SK-N-MC (cell line): ENCODE data around the gene ARVCF.

Experiments used
- EZH2 ChIP-seq: fragments of 200-600 bp; sonication (generic); IDR thresholded peaks from one replicate; pipeline ENCODE4 v1.6.1; 2017; ENCODE audit warnings: antibody characterized with exemption
- FOXP2 ChIP-seq: optimal IDR thresholded peaks from 2 replicates; pipeline ENCODE3; 2011; ENCODE audit warnings: mild to moderate bottlenecking, moderate library complexity; ENCODE audit not compliant: insufficient read depth; ENCODE audit errors: extremely low read length, control extremely low read depth
- POLR2AphosphoS5 ChIP-seq: IDR thresholded peaks from 2 replicates; pipeline ENCODE4 v1.6.1; 2012; ENCODE audit warnings: mild to moderate bottlenecking, low read depth, low read length, borderline replicate concordance

DNA sequence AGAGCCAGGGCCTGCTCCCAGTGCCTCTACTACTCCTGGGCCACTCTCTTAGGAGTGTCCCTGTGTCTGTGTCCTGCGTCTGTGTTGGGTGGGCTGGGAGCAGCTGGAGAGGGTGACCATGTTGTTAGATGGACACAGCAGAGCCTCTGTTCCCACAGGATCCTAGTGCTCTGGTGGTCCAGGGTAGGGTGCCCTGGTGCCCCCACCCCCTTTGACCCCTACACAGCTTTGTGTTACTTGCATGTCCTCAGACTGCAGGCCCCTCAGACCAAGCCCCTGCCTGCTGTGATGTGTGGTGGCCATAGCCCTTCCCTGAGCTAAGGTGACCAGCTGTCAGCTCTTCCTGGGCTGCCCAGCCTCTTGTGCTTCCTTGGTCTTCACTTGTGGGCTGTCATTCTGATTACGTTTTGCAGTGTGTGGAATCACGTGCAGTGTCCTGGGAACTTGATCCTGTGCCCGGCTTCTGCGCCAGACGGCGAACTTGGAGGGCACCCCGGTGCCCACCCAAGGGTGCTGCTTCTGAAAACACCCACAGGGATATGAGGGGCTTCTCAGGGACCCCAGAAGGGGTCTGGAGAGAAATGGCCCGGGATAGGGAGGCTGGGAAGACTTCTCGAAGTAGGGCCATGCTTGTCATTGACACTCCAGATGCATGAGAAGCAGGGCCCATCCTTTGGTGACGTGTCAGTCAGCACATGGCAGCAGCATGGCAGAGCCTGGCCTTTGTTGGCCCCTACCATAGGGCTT is 5.8 kb upstream of the ARVCF start:
- no peak for TF ChIP-seq EZH2
- no peak for TF ChIP-seq POLR2AphosphoS5
- TF ChIP-seq FOXP2: no peak
